Stimulated activated CD4-positive, alpha-beta T cell treated with anti-CD3 and anti-CD28 coated beads, TNF-alpha, amount 100 ng/mL, for 4 hours (primary cell): ENCODE data around the gene SOX6.
"Not testable (repeated sequence)": the region's sequence is repeated elsewhere in the genome, so short reads cannot be mapped to it uniquely, and the experiment has no call there.

Source experiments
- DNase-seq, 3 experiments: peaks; one replicate each; pipeline ENCODE4 v3.0.0-alpha.2; 2020; ENCODE audit warnings: low read depth in 3 of 3

Gene SOX6

GRCh38 chr11:16040151-16040550 lies 316.2 kb downstream of the SOX6 start:
- DNase-seq = no peak

- DNase-seq = no peak
Measured at GRCh38 chr11:16037179-16037578, 319.2 kb downstream of the SOX6 start.

- DNase-seq = no peak
Measured at GRCh38 chr11:16036218-16036617, 320.1 kb downstream of the SOX6 start.

DNA sequence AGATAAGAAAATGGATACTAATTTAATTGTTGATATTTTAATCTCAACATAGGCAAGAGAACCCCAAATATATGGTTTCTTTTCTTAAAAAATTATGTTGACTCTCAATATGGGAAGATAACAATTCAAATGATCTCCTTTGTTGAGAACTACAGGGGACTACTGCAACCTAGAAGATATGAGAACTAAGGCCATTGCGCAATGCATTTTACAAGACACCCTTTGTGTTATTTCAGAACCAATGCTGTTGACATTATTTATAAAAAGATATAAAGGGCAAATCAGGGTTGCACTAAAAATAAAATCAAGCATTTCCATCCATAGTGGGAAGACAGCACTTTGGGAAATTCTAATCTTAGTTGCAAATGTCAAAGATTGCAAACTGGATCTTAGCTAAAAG lies 322.3 kb downstream of the SOX6 start:
- DNase-seq = no peak

- DNase-seq = no peak
Measured at GRCh38 chr11:16032974-16033373, 323.4 kb downstream of the SOX6 start.

GRCh38 chr11:16031210-16031609 lies 325.1 kb downstream of the SOX6 start:
- DNase-seq = no peak

GRCh38 chr11:16030664-16031063 lies 325.7 kb downstream of the SOX6 start:
- DNase-seq = no peak

DNA sequence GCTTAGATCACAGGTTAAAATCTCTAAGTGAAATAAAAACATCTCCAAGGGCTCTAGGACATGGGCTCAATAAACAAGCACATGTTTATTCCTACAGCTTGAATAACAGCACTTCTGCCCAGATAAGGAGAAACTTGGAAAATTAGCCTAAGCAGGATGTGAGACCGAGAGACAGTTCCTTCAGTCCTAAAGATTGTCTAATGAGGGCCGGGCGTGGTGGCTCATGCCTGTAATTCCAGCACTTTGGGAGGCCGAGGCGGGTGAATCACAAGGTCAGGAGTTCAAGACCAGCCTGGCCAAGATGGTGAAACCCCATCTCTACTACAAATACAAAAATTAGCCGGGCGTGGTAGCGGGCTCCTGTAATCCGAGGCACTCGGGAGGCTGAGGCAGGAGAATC lies 327.2 kb downstream of the SOX6 start:
- DNase-seq = not testable (repeated sequence)

DNA sequence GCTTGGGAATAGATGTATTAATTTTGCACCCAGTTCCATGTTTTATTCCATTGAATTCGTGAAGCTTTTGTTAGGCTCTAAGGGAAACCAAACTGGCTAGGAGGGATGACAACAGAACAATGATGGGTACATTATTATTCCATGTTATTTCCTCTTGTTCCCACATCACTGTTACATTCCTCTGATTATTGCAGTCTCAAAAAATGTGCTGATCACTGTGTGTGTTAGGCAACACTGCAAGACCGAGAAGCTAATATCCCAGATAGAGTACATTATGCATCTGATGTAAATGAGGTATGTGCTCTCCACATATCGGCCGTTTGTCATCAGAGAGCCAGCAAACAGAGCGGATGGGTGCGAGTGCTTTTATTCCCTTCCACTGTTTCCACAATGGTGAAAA lies 327.9 kb downstream of the SOX6 start:
- DNase-seq = no peak

DNA sequence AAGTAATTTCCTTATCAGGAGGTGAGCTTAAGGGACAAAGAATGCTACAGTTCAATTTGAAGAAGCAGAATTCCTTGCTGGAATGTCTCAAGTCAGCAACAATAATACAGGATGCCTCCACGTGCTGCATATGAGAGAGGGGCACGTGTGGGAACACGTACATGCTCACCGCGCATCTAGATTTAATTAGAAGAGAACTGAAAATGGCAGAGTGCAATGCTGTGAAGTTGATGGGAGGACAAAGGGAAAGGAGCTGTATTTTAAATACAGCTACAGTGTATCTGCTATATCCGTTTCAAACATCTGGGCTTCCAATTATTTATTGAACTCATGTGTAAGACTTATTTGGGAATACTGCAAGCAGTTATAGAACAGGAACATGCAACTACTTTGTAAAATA lies 328.7 kb downstream of the SOX6 start:
- no peak for DNase-seq

- DNase-seq = no peak
Measured at GRCh38 chr11:16026849-16027248, 329.5 kb downstream of the SOX6 start.

DNA sequence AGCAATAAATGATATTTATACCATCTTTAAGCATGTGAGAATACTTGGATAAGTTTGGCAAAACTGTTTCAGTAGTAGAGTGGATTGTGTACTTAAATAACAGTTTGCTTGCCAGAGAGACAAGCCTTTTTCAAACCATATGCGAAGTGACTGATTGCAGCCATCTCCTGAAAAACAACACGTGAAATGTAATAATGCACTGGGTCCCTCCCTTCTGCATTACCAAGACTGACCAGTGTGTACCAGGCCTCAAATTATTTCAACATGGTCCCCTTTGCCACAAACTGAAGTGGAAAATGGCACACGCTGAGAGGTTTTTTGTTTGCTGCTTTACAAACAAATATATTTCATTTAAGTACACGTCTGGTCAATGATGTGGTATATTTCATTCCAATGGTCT lies 337.4 kb downstream of the SOX6 start:
- DNase-seq = no peak

DNA sequence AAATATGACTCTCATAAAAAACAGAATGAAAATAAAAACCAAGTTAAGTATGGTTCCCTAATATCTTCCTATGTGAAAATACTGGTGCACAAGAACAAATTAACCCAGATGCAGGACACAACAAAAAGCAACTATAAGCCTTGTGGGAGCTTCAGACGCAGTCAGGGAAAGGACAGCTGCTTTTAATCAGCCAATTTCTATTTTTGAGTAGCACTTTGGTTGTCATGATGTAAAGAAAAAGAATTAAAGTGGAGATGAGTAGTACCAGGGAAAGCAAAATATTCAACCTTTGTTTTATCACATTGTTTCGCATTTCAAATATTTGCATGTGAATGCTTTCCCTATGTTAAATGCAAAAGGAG lies 339.9 kb downstream of the SOX6 start:
- no peak for DNase-seq

- DNase-seq = no peak
Measured at GRCh38 chr11:16015741-16016467, 340.4 kb downstream of the SOX6 start.

DNA sequence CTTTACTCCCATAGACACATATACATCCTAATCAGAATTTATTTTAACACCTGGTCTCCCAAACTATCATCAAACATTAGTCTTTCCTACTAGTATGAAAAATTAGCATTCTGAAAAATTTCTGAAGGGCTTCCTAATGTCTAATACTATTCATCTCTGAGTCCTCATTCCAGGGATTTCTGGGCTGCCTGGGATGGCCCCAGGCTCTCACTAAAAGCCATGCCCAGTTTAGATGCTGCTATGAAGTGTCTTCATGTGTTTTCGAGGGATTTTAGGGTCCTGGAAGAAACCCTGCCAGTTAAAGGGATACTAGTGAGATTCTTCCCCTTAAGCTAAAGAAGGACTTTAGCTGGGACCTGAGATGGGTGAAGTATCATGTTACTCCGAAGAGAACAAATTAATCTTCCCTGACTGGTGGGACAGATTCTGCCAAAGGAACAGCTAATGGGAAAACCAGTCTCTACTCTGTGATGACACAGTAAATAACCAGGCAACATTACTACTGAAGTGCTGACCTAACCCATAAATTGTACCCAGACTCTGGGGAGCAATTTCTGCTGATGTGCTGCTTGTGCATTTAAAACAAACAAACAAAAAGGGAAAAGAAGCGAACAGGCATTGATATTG lies 342.6 kb downstream of the SOX6 start:
- no peak for DNase-seq

- no peak for DNase-seq
Measured at GRCh38 chr11:16013242-16013641, 343.1 kb downstream of the SOX6 start.

- no peak for DNase-seq
Measured at GRCh38 chr11:16012125-16012751, 344.1 kb downstream of the SOX6 start.

- no peak for DNase-seq
Measured at GRCh38 chr11:16011396-16011795, 344.9 kb downstream of the SOX6 start.

DNA sequence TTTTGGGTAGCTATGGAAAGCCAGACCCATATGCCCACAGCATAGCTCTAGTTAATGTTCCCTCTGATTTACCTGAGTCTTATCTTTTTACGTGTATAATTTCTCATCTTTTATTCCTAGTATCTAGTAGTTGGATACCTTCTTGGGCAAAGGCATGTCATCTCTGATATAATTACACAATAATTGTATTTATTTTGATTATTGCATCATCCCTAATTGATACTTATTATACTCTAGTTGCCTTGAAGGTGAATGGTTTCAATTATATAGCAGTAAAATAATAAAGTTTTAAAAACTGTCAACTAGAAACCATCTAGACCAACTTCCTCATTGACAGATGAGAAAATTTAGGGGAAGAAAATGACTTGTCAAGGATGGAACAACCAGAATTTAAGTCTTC lies 347.3 kb downstream of the SOX6 start:
- DNase-seq = no peak

DNA sequence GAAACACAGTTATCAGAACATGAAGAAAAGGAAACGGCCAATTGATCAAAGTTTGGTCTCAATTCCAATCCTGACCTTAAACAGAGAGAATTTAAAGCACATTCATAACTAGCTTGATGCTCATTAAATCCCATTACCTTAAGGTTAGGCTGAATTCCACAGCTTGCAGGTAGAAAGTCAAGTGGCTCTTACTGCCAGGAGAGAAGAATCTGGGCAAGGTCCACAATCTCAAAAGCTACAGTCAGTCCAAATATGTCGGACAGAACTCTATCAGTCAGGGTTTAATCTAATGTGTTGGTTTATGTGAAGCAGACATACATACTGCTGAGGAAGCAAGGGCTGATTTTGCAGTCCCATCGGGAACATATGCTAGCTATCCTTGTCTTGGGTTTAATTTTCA lies 348.8 kb downstream of the SOX6 start:
- DNase-seq = no peak

DNA sequence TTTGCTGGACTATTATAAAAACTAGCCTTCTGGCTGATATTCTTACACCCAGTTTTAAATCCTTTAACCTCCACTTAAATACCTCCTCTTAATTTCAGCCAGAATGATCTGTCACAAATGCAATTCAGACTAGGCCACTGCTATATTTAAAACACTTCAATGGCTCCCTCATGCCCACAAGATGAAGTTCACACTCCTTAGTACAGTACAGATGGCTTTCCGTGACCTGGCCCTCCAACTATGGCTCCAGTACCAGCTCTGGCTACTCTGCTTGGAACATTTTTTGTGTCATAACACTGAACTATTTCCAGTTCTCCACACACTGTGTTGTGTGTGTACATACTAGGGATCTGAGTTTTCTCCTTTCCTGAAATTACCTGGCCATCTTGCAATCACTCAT lies 353.4 kb downstream of the SOX6 start:
- no peak for DNase-seq

DNA sequence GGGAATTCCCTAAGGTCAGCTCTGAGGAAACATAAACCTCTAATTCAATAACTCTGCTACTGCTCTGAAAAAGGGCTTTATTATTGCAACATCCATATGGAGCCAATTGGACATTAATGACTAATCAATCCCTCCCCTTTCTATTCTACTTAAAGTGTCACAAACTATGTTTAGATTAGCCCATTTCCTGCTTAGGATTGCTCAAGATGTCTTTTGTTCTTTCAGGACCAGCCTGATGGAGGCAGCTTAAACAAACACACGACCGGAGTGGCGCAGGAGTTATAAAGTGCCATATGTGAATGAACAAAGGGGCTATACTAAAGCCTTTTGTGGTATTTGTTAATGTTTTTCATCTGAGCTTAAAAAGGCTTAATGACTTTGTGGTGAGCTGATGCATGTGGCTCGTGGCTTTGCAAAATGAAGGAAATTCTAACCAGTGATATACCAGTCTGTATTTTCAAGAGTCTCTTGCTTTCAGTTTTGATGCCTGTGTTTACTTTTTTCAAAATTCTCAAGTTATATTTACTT lies 354.4 kb downstream of the SOX6 start:
- no peak for DNase-seq

GRCh38 chr11:16001044-16001568 lies 355.2 kb downstream of the SOX6 start:
- DNase-seq = no peak
